ENCODE data around the gene ACAP1. TPM values are rescaled to one million over a fixed set of nuclear protein-coding genes. Genes with fewer than 3 reads are reported as not detected.

The ACAP1 gene
- total RNA-seq, 1 experiment from 2014 or later: 8.8 TPM

DNA sequence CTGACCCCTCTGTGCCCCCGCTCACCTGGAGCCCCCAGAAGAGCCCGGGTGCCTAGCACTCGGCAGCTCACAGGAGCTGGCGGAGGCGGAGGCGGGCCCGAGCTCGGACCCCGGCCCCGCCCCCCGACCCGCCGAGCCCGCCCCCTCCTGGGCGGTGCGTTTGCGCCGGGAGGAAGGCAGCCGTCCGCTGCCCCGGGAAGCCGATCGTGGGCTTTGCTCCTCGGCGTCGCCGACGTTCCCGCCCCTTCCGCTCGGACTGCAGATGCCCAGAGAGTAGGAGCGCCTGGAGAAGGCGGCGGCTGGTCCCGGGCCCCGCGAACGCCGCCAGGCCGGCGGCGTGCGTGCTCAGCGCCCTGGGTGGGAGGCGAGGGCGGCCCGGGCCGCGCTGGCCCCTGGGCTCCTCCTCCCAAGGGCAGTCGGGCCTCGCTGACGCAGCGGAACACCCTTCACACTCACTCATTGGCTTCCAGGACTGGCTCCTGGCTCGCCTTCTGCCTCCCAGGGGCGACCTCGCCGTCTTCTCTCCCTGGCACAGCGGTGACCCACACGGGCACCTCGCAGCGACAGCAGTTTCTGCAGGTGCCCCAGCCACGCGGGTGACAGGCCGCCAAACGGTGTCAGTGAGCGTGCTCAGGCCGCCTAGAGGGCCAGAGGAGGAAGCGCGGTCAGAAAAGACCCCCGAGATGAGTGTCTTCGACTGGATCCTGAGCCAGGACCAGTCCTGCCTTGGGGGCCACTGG is 58.3 kb downstream of the ACAP1 start, which contains the start of gene PLSCR3:
Gene PLSCR3, minus strand, starts transcription at position 74 of the 740 bp plus-strand sequence. CDS start 415 bp downstream, outside the sequence.
- Histone ChIP-seq H3K4me1 (ENCODE audit: control insufficient read depth in 1 of 2, insufficient read depth in 2 of 2, low read length in 2 of 2) (peaks cover 7 to 25% of the 10 kb centered on the region in 2 experiments), H3K27ac (ENCODE audit: low read depth, low read length) (peak within 1 kb of the TSS; percentile 93), H3K4me2 (ENCODE audit: low read length) (peak within 1 kb of the TSS; percentile 97), H3K4me3 (replicated peaks in 1 of 2; ENCODE audit: low read depth in 1 of 2, low read length in 2 of 2) (peak within 1 kb of the TSS; percentile 58 to 84), H3K9me3 (ENCODE audit: control insufficient read depth in 1 of 2, insufficient read depth in 1 of 2, low read depth in 1 of 2, low read length in 2 of 2) (no peaks in the 10 kb centered on the region), H2AFZ (ENCODE audit: low read depth, low read length, poor library complexity, severe bottlenecking) (no peak within 1 kb of the TSS), H3K36me3 (ENCODE audit: control insufficient read depth in 1 of 2, insufficient read depth in 2 of 2, low read length in 2 of 2) (peaks cover 7 to 10% of the 10 kb centered on the region in 2 experiments; a peak in 2 of 4 replicates), H3K9me2 (ENCODE audit: insufficient read depth) (no peaks in the 10 kb centered on the region), H3K9ac (ENCODE audit: low read length) (peak within 1 kb of the TSS; percentile 75), H3K79me2 (ENCODE audit: insufficient read depth, low read length) (0 out of 2 replicates have a peak, but pooled peaks cover 7% of the 10 kb centered on the region), H4K20me1 (ENCODE audit: insufficient read depth) (no peaks in the 10 kb centered on the region), H3K27me3 (ENCODE audit: insufficient read depth, low read length) (no peaks in the 10 kb centered on the region)
- CTCF ChIA-PET: interaction anchor here (0.6 to 1.8 kb wide), 4 partner anchors 9 to 166 kb away, joined by 3 to 9 read pairs (median 6); partner anchors contain the start of genes TMEM256 and TNK1
- TF ChIP-seq POLR2AphosphoS5 (IDR thresholded peaks at IDR 0.05; ENCODE audit: low read depth, low read length) (peak; percentile 92), SRF (IDR thresholded peaks at IDR 0.05; ENCODE audit: low read depth) (no peak), ZFX (IDR thresholded peaks at IDR 0.05) (peak; percentile 75; the same call in 1 of the 2 replicates), EGR1 (IDR thresholded peaks at IDR 0.05; ENCODE audit: low read depth) (peak; percentile 67), EZH2 (IDR thresholded peaks at IDR 0.05) (no peak), SP1 (IDR thresholded peaks at IDR 0.05; ENCODE audit: low read depth) (peak; percentile 18; the same call in 1 of the 2 replicates), POLR2A (IDR thresholded peaks at IDR 0.05; ENCODE audit: borderline replicate concordance, extremely low read depth, insufficient read depth, insufficient read length) (peak; percentile 74)
- TF ChIP-seq, protein P1, sequence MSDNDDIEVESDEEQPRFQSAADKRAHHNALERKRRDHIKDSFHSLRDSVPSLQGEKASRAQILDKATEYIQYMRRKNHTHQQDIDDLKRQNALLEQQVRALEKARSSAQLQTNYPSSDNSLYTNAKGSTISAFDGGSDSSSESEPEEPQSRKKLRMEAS (IDR thresholded peaks at IDR 0.05): peak; percentile 85
- TF ChIP-seq, protein P2, sequence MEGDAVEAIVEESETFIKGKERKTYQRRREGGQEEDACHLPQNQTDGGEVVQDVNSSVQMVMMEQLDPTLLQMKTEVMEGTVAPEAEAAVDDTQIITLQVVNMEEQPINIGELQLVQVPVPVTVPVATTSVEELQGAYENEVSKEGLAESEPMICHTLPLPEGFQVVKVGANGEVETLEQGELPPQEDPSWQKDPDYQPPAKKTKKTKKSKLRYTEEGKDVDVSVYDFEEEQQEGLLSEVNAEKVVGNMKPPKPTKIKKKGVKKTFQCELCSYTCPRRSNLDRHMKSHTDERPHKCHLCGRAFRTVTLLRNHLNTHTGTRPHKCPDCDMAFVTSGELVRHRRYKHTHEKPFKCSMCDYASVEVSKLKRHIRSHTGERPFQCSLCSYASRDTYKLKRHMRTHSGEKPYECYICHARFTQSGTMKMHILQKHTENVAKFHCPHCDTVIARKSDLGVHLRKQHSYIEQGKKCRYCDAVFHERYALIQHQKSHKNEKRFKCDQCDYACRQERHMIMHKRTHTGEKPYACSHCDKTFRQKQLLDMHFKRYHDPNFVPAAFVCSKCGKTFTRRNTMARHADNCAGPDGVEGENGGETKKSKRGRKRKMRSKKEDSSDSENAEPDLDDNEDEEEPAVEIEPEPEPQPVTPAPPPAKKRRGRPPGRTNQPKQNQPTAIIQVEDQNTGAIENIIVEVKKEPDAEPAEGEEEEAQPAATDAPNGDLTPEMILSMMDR (IDR thresholded peaks at IDR 0.05 in 2 of 3, conservative IDR thresholded peaks at IDR 0.05 in 1 of 3; ENCODE audit: borderline replicate concordance in 1 of 3, insufficient read depth in 1 of 3, low read depth in 2 of 3, low read length in 2 of 3): peak in 2 of 3 experiments; percentile 41 to 47; a peak in 4 of 6 replicates
- DNase-seq (ENCODE audit: low read depth, low spot score) (no peak), ATAC-seq (peak; percentile 89)
- RAD21 ChIA-PET (ENCODE audit: low non-redundant PET in 1 of 2, low total read pairs in 2 of 2, uncharacterized antibody in 2 of 2, unreplicated experiment in 2 of 2): interaction anchor here in 1 of 2 experiments (0.5 to 1.0 kb wide), 2 partner anchors 10 to 40 kb away, joined by 3 read pairs; partner anchors contain the start of genes TMEM102 and TMEM256
- POLR2A ChIA-PET: interaction anchor here (0.6 to 1.6 kb wide), 5 partner anchors 9 to 176 kb away, joined by 3 to 22 read pairs (median 3); partner anchors contain the start of genes TMEM102, TMEM256 and TNK1
- intact Hi-C loops (cut with micrococcal nuclease): loop anchor here (1.0 to 5.0 kb wide), 2 partner anchors 37 to 43 kb away; partner anchors contain the start of gene TMEM95
- BruUV-seq (replicated peaks): no TSS peak

All from HCT116 (cell line).